ENCODE data around the gene GCH1. TPM values are rescaled to one million over a fixed set of nuclear protein-coding genes. Genes with fewer than 3 reads are reported as not detected.

The GCH1 gene
- polyA plus RNA-seq, 3 donors = 55.3 to 68.6 (median 63.3) TPM

DNA sequence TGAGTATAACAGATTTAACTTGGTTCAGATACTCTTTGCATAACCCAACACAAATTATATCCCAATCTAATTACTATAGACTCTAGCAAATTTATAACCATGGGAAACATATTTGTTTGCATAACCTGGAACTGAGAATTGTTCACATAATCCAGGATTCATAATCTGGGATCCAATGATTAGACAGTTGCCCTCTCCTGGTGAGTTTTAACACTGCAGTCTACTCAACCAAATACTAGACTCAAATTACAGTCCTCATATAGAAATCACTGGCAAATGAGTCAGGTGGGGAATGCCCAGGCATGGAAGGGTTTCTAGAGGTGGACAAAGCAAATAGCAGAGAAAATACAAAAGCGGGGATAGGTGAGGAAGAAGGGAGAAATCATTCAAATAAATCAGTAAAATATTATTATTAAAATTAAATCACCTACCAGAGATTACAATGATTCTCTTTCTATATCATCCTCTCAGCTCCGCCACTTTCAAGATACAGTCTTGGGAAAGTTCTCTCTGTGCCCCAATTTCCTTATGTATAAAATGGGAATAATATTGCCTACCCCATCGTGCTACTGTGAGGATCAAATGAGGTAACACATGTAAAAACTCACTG, 9.4 kb downstream of the GCH1 start:
- WGBS (ENCODE audit: insufficient coverage) = no CpG with 5 or more reads among the region's 3 CpGs
- TF ChIP-seq, protein P1, sequence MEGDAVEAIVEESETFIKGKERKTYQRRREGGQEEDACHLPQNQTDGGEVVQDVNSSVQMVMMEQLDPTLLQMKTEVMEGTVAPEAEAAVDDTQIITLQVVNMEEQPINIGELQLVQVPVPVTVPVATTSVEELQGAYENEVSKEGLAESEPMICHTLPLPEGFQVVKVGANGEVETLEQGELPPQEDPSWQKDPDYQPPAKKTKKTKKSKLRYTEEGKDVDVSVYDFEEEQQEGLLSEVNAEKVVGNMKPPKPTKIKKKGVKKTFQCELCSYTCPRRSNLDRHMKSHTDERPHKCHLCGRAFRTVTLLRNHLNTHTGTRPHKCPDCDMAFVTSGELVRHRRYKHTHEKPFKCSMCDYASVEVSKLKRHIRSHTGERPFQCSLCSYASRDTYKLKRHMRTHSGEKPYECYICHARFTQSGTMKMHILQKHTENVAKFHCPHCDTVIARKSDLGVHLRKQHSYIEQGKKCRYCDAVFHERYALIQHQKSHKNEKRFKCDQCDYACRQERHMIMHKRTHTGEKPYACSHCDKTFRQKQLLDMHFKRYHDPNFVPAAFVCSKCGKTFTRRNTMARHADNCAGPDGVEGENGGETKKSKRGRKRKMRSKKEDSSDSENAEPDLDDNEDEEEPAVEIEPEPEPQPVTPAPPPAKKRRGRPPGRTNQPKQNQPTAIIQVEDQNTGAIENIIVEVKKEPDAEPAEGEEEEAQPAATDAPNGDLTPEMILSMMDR (IDR thresholded peaks at IDR 0.05) = peak; percentile 82
- no peak overlapping the region for H3K4me3 ChIP-seq (replicated peaks in 1 of 3; ENCODE audit: low read depth in 2 of 3, low read length in 3 of 3)

DNA sequence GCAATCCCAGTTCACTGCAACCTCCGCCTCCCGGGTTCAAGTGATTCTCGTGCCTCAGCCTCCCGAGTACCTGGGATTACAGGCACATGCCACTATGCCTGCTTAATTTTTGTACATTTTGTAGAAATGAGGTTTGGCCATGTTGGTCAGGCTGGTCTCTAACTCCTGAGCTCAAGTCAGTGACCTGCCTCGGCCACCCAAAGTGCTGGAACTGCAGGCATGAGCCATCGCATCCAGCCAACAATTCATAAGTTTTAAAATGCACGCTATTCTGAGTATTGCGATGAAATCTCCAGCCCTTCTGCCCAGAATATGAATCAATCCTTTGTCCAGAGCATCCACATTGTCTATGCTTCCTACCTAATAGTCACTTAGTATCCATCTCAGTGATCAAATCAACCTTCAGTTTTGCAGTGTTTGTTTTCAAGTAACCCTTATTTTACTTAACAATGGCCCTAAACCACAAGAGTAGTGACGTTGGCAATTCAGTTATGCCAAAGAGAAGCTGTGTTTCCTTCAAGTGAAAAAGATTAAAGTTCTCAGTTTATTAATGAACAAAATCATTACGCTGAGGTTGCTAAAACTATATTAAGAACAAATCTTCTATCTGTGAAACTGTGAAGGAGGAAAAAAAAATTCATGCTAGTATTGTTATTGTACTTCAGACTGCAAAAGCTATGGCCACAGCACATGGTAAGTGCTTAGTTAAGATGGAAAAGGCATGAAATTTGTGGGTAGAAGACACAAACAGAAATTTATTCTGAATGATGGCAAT, 11.0 kb downstream of the GCH1 start:
- Mint-ChIP-seq H3K27me3 (ENCODE audit: low read depth in 3 of 3) (no peaks in the 10 kb centered on the region), H3K36me3 (peaks cover 24 to 30% of the 10 kb centered on the region in 2 donors), H3K9me3 (peaks cover 0 to 2% (median 0%) of the 10 kb centered on the region in 7 donors), H3K4me3 (no peak overlapping the region), H3K27ac (peak overlapping the region in 6 of 7 donors; percentile 10 to 76 (median 64)), H3K4me1 (peaks cover 62% of the 10 kb centered on the region)
- H3K4me2 ChIP-seq (replicated peaks; ENCODE audit: extremely low read depth, low read length, poor library complexity, severe bottlenecking) = no peak overlapping the region
- DNase-seq = no peak
- H3K9me3 ChIP-seq (replicated peaks in 1 of 2; ENCODE audit: control insufficient read depth in 1 of 2, insufficient read depth in 1 of 2, low read length in 2 of 2) = no peaks in the 10 kb centered on the region
- H3K27me3 ChIP-seq (ENCODE audit: control insufficient read depth in 2 of 2, insufficient read depth in 2 of 2, low read length in 2 of 2) = no peaks in the 10 kb centered on the region
- no peak overlapping the region for H2AFZ ChIP-seq (ENCODE audit: insufficient read depth, low read depth, low read length, poor library complexity, severe bottlenecking)
- peaks cover 95% of the 10 kb centered on the region for H3K79me2 ChIP-seq (ENCODE audit: insufficient read depth, low read length)
- peaks cover 19 to 30% of the 10 kb centered on the region in 2 donors for H3K4me1 ChIP-seq (ENCODE audit: control insufficient read depth in 1 of 2, insufficient read depth in 2 of 2, low read length in 2 of 2)
- peak overlapping the region; percentile 24 to 40 for H3K27ac ChIP-seq (ENCODE audit: low read depth in 1 of 2, low read length in 2 of 2)
- H3K9ac ChIP-seq (ENCODE audit: insufficient read depth, low read length, poor library complexity, severe bottlenecking) = no peak overlapping the region
- peaks cover 100% of the 10 kb centered on the region for H4K20me1 ChIP-seq (ENCODE audit: insufficient read depth, low read length)
- TF ChIP-seq, protein P1 (IDR thresholded peaks at IDR 0.05) = no peak
- intact Hi-C loops (cut with micrococcal nuclease) = no loop called here
- WGBS (ENCODE audit: insufficient coverage) = 89% methylated on average over 8 of the region's 10 CpGs
- H3K36me3 ChIP-seq (replicated peaks in 1 of 2; ENCODE audit: control insufficient read depth in 1 of 2, insufficient read depth in 2 of 2, low read length in 2 of 2) = peaks cover 2 to 21% of the 10 kb centered on the region in 2 donors
- H3K4me3 ChIP-seq (replicated peaks in 1 of 3; ENCODE audit: low read depth in 2 of 3, low read length in 3 of 3) = no peak overlapping the region

More for the DNA sequence above, 9.4 kb downstream of the GCH1 start:
- intact Hi-C loops (cut with micrococcal nuclease) = no loop called here
- H3K36me3 Mint-ChIP-seq = peaks cover 24 to 40% of the 10 kb centered on the region in 2 donors
- peaks cover 91% of the 10 kb centered on the region for H3K79me2 ChIP-seq (ENCODE audit: insufficient read depth, low read length)
- H3K4me1 ChIP-seq (ENCODE audit: control insufficient read depth in 1 of 2, insufficient read depth in 2 of 2, low read length in 2 of 2) = peaks cover 23 to 30% of the 10 kb centered on the region in 2 donors
- no peaks in the 10 kb centered on the region for H3K27me3 ChIP-seq (ENCODE audit: control insufficient read depth in 2 of 2, insufficient read depth in 2 of 2, low read length in 2 of 2)
- H3K4me1 Mint-ChIP-seq = peaks cover 66% of the 10 kb centered on the region
- peak overlapping the region in 2 of 7 donors; percentile 44 to 61 for H3K27ac Mint-ChIP-seq
- no peak overlapping the region for H3K9ac ChIP-seq (ENCODE audit: insufficient read depth, low read length, poor library complexity, severe bottlenecking)
- peak overlapping the region in 1 of 2 donors; percentile 12 for H3K27ac ChIP-seq (ENCODE audit: low read depth in 1 of 2, low read length in 2 of 2)
- H3K4me2 ChIP-seq (replicated peaks; ENCODE audit: extremely low read depth, low read length, poor library complexity, severe bottlenecking) = no peak overlapping the region
- DNase-seq = peak; percentile 41 to 84 (median 67)
- no peaks in the 10 kb centered on the region for H3K9me3 ChIP-seq (replicated peaks in 1 of 2; ENCODE audit: control insufficient read depth in 1 of 2, insufficient read depth in 1 of 2, low read length in 2 of 2)
- no peak overlapping the region for H2AFZ ChIP-seq (ENCODE audit: insufficient read depth, low read depth, low read length, poor library complexity, severe bottlenecking)
- H3K4me3 Mint-ChIP-seq = no peak overlapping the region
- H3K27me3 Mint-ChIP-seq (ENCODE audit: low read depth in 3 of 3) = no peaks in the 10 kb centered on the region
- peaks cover 94% of the 10 kb centered on the region for H4K20me1 ChIP-seq (ENCODE audit: insufficient read depth, low read length)
- H3K9me3 Mint-ChIP-seq = peaks cover 0 to 5% (median 0%) of the 10 kb centered on the region in 7 donors
- H3K36me3 ChIP-seq (replicated peaks in 1 of 2; ENCODE audit: control insufficient read depth in 1 of 2, insufficient read depth in 2 of 2, low read length in 2 of 2) = peaks cover 2 to 14% of the 10 kb centered on the region in 2 donors
